Cardiac muscle cell (in vitro differentiated cells and primary cell): ENCODE data around the gene LDB2. TPM values are rescaled to one million over a fixed set of nuclear protein-coding genes. Genes with fewer than 3 reads are reported as not detected.

Experiments used
- DNase-seq, 2 donors: peaks; one replicate each; pipeline versions ENCODE4 v3.0.0 to v3.0.0-alpha.2; 2010 to 2017; ENCODE audit warnings: low read depth in 1 of 2, low spot score in 1 of 2
- H3K27ac ChIP-seq: fragments of 200-600 bp; sonication (generic); 2 replicates; pipeline ENCODE4 v1.5.1; 2016
- H3K27me3 ChIP-seq: fragments of 200-600 bp; sonication (generic); 2 replicates; pipeline ENCODE4 v1.6.0; 2016; ENCODE audit warnings: control low read depth
- H3K36me3 ChIP-seq: fragments of 200-600 bp; sonication (generic); 2 replicates; pipeline ENCODE4 v1.5.1; 2016; ENCODE audit warnings: control low read depth
- H3K4me1 ChIP-seq: fragments of 200-600 bp; sonication (generic); 2 replicates; pipeline ENCODE4 v1.8.1; 2017; ENCODE audit warnings: low read depth, mild to moderate bottlenecking, mixed run types
- H3K4me3 ChIP-seq: fragments of 200-600 bp; sonication (generic); 2 replicates; pipeline ENCODE4 v1.5.1; 2016; ENCODE audit warnings: mild to moderate bottlenecking
- H3K9me3 ChIP-seq: fragments of 200-600 bp; sonication (generic); 2 replicates; pipeline ENCODE4 v1.5.1; 2017; ENCODE audit warnings: low read depth, mild to moderate bottlenecking, control low read depth
- polyA plus RNA-seq: library from polyadenylated mRNA; unstranded; fragments of >200 nt; fragmentation: Nextera tagmentation; extraction: Ambion mirVana; gene quantifications from 2 replicates; pipeline ENCODE4 v1.2.1, GENCODE V29; 2016
- total RNA-seq: library from RNA; depleted of rRNA; stranded (reverse); fragments of >200 nt; gene quantifications from 2 replicates; pipeline ENCODE4 v1.2.3, GENCODE V29; 2016
- TF ChIP-seq, protein P1 (sequence below): IDR thresholded peaks from 2 replicates; pipeline ENCODE4 v1.5.1; 2012; ENCODE audit warnings: low read depth, mild to moderate bottlenecking, low read length

LDB2 gene
- total and polyA plus RNA-seq, 2 experiments from 2014 or later = 10.4 to 12.4 TPM

DNA sequence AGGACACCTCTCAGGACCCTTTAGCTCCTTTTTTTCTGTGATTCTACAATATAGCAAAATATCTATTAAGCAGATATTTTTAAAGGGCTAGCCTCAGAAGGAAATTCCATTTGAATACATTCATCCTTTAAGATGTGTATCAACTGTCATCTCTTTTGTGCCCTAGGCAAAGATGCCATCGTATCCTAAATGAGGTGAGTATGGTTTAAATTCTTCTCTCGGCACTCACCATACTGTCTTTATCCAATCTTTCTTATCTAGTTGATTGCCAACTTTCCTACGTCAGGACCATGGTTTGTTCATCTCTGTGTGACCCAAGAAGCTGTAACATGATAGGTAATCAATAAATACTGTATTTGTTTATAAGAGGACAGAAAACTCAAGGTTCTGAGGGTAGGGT is 176.0 kb downstream of the LDB2 start:
- no peaks in the 10 kb centered on the region for H3K9me3 ChIP-seq
- no peaks in the 10 kb centered on the region for H3K27me3 ChIP-seq
- no peak for DNase-seq
- H3K27ac ChIP-seq = no peak overlapping the region
- no peaks in the 10 kb centered on the region for H3K36me3 ChIP-seq
- peaks cover 6% of the 10 kb centered on the region for H3K4me1 ChIP-seq
- no peak overlapping the region for H3K4me3 ChIP-seq
- TF ChIP-seq, protein P1, sequence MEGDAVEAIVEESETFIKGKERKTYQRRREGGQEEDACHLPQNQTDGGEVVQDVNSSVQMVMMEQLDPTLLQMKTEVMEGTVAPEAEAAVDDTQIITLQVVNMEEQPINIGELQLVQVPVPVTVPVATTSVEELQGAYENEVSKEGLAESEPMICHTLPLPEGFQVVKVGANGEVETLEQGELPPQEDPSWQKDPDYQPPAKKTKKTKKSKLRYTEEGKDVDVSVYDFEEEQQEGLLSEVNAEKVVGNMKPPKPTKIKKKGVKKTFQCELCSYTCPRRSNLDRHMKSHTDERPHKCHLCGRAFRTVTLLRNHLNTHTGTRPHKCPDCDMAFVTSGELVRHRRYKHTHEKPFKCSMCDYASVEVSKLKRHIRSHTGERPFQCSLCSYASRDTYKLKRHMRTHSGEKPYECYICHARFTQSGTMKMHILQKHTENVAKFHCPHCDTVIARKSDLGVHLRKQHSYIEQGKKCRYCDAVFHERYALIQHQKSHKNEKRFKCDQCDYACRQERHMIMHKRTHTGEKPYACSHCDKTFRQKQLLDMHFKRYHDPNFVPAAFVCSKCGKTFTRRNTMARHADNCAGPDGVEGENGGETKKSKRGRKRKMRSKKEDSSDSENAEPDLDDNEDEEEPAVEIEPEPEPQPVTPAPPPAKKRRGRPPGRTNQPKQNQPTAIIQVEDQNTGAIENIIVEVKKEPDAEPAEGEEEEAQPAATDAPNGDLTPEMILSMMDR = no peak

DNA sequence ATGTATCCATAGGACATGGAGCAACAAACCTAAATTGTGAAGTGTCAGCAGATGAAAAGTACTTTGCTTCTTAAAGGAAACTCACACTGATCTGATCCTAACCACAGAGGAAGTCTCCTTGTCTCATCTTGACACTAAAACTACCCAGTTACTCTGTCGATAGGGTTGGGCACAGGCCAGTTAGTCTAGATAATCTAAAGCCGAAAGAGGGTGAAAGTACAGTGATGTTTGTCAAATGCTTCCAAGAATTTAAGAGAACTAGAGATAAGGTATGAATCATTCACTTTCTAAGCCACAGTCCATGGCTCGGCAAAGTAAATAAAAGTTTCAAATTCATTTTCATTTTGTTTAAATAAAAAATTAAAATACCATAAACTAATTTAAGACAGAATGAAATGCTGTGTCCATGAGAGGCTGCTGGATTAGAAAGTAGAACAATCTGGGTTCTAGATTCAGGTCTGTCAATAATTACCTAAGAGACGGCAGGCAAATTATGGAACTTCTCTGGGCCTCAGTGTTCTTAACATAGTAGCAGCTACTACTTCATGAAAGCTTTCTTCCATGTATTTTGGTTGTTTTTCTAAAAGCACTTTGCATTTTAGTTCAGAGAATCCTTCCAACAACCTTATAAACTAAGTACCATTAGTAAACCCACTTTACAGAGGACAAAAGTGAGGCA is 176.7 kb downstream of the LDB2 start:
- no peak overlapping the region for H3K27ac ChIP-seq
- DNase-seq = peak in 1 of 2 donors; percentile 94
- peaks cover 6% of the 10 kb centered on the region for H3K4me1 ChIP-seq
- no peak overlapping the region for H3K4me3 ChIP-seq
- no peaks in the 10 kb centered on the region for H3K36me3 ChIP-seq
- TF ChIP-seq, protein P1 = no peak
- no peaks in the 10 kb centered on the region for H3K9me3 ChIP-seq
- no peaks in the 10 kb centered on the region for H3K27me3 ChIP-seq

DNA sequence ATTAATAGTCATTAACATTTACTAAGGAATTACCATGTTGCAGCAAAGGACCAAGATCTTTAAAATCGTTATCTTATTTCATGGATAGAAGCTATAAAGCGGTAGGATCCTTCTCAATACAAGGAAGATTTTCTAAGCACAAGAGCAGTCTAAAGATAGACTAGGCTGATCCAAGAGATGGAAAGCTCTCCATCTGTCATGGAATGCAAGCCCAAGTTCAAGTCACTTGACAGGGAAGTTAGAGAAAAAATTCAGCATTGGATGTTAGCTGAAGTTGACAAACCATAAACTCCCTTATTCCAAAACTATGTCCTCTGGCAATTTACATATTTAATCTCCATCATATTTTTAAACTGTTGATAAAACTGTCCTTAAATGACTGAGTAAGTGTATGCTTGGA is 177.7 kb downstream of the LDB2 start:
- Histone ChIP-seq H3K9me3 (no peaks in the 10 kb centered on the region), H3K27me3 (no peaks in the 10 kb centered on the region), H3K4me1 (peaks cover 6% of the 10 kb centered on the region), H3K27ac (no peak overlapping the region), H3K4me3 (no peak overlapping the region), H3K36me3 (no peaks in the 10 kb centered on the region)
- TF ChIP-seq, protein P1 = no peak
- DNase-seq = no peak

- Histone ChIP-seq H3K36me3 (no peaks in the 10 kb centered on the region), H3K4me1 (peaks cover 6% of the 10 kb centered on the region), H3K27ac (no peak overlapping the region), H3K9me3 (no peaks in the 10 kb centered on the region), H3K4me3 (no peak overlapping the region), H3K27me3 (no peaks in the 10 kb centered on the region)
- peak in 1 of 2 donors; percentile 18 for DNase-seq
- TF ChIP-seq, protein P1 = no peak
These were observed 181.0 kb downstream of the LDB2 start for GRCh38 chr4:16717266-16717970.

DNA sequence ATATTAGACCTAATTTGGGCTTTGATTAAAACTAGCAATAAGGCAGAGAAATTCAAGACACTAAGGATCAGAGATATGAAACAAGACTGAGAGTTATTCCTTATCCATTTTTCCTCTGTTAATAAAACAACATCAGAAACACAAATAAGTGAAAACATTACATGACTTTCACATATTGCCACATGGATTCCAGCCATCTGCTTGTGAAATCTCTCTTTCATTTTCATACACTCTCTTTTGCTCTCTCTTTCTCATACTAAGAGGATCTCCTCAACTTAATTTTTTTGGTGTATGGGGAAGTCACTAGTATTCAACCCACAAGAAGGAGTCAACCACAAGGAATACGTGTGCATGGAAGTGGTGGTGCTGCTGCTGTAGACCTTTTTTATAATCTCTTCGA is 183.0 kb downstream of the LDB2 start:
- Histone ChIP-seq H3K27ac (no peak overlapping the region), H3K36me3 (no peaks in the 10 kb centered on the region), H3K4me3 (no peak overlapping the region), H3K4me1 (peaks cover under 1% of the 10 kb centered on the region), H3K9me3 (no peaks in the 10 kb centered on the region), H3K27me3 (no peaks in the 10 kb centered on the region)
- peak in 1 of 2 donors; percentile 42 for DNase-seq
- TF ChIP-seq, protein P1 = no peak
